ENCODE measurements around the gene SEC16A. TPM values are rescaled to one million over a fixed set of nuclear protein-coding genes. Genes with fewer than 3 reads are reported as not detected.

SEC16A gene
- total and polyA plus RNA-seq, 5 experiments from 2014 or later: 14.2 to 84.8 (median 35.8) TPM

DNA sequence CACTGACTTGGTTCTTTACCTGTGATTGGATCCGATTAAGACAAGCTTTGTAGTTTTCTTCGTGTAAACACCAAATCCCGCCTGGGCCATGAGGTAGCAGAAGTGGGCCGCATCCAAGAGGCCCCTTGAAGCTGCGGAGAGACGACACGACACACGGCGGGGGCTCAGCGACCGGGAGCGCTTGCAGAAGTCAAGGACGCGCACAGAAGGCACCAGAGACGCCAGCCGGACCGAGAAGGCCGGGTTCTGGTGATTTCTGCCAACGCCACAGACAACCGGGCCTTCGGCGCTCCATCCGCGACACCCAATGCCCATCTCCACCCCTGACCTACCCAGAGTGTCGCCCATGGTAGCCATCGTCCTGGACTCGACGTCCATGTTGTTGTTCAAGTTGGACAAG, 23.4 kb downstream of the SEC16A start:
- ATAC-seq: no peak
- H3K4me3 Mint-ChIP-seq: no peak overlapping the region
- no peaks in the 10 kb centered on the region for H3K27me3 Mint-ChIP-seq
- H3K9me3 Mint-ChIP-seq: no peaks in the 10 kb centered on the region
- no peak overlapping the region for H3K27ac Mint-ChIP-seq
- H3K4me1 Mint-ChIP-seq: peaks cover 0 to 2% (median 0%) of the 10 kb centered on the region in 4 donors
- peaks cover 0 to 93% (median 15%) of the 10 kb centered on the region in 3 donors for H3K36me3 Mint-ChIP-seq
- POLR2A ChIA-PET: no interaction called here
- no peak for DNase-seq

DNA sequence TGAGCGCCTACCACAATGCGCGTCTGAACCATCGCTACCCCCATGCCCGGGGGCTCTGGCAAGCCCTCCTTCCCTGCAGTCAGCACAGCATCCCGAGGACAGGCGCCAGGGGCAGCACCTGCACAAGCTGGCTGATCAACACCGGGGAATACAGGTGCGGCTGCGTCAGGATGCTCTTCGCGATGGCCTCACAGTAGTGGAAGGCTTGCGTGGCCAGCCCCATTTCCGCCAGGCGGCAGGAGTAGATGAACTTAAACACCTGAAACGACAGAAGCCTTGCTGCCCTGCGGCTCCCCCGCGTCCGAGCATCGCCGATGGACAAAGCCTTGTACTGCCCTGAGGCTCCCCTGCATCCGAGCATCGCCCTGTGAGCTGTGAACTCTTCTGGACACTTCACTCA, 25.5 kb downstream of the SEC16A start:
- POLR2A ChIA-PET: no interaction called here
- Mint-ChIP-seq H3K27me3 (no peaks in the 10 kb centered on the region), H3K27ac (no peak overlapping the region)

DNA sequence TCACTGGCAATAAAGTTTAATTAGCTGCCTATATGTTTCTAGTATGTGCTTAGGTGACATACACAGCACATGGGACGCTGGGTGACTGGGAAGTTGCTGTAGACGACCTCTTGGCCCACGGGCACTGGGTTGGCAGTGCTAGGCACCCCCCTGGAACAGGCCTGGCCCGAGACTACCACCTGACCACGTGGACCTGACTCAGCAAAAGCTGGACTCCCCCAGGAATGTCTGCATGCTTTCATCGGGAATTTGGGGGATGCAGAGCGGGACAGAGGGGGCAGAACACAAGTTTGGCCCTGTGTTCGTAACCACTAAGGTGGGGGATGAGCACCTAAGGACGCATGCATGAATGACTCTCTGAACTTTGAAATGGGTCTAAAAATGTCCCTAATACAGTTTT, 26.6 kb downstream of the SEC16A start:
- POLR2A ChIA-PET: no interaction called here
- no peak for DNase-seq
- ATAC-seq: no peak
- peaks cover 0 to 91% (median 22%) of the 10 kb centered on the region in 3 donors for H3K36me3 Mint-ChIP-seq
- H3K4me3 Mint-ChIP-seq: no peak overlapping the region
- H3K4me1 Mint-ChIP-seq: no peaks in the 10 kb centered on the region
- H3K27ac Mint-ChIP-seq: peak overlapping the region in 2 of 10 donors; percentile 25 to 46
- no peaks in the 10 kb centered on the region for H3K9me3 Mint-ChIP-seq
- H3K27me3 Mint-ChIP-seq: no peaks in the 10 kb centered on the region

More for the DNA sequence above, 25.5 kb downstream of the SEC16A start:
- DNase-seq: no peak
- H3K9me3 Mint-ChIP-seq: no peaks in the 10 kb centered on the region
- H3K36me3 Mint-ChIP-seq: peaks cover 0 to 91% (median 22%) of the 10 kb centered on the region in 3 donors
- peaks cover 0 to 2% (median 0%) of the 10 kb centered on the region in 4 donors for H3K4me1 Mint-ChIP-seq
- no peak for ATAC-seq
- no peak overlapping the region for H3K4me3 Mint-ChIP-seq

DNA sequence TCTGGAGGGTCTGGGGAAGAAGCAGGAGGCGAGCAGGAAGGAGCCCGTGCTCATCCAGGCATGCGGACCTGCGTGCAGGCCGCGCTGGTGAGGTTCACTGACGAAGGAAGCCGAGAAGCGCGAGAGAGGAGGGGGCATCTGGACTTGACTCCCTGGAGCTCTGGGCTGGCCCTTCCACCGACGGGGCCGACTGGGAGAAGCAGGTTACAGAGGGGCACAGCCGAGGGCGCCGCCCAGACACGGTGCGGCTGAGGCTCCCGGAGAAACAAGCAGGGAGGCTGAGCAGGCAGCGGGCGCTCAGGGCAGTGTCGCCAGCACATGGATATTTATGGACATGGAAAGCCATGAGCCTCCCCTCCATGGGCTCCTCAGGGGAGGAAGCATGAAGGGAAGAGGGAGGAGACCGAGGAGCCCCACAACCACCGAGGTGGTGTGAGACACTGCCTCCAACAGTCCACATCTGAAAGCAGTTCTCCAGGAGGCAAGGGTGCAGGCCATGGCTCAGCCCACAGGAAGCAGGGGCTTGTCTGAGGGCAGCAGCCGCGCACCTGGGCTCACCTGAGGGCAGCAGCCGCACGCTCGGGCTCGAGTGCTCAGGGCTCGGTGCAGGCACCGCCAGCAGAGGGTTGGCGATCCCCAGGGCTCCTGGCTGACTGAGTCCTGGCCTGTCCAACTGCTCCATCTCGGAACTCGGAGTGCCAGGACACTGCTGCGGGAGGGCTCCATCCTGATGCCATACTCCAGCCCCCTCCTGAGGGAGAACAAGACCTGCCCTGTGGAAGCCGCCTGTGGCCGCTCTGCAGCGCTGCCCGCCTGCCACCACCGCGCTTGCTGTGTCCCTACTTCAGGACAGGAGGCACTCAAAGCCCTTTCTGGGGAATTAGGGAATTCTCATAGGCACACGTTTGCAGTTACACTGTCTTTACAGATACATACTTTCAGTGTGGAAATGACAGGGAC, 27.5 kb downstream of the SEC16A start:
- H3K4me3 Mint-ChIP-seq: no peak overlapping the region
- POLR2A ChIA-PET: no interaction called here
- H3K4me1 Mint-ChIP-seq: no peaks in the 10 kb centered on the region
- ATAC-seq (peak in 1 of 2 donors; percentile 19), DNase-seq (no peak)
- H3K36me3 Mint-ChIP-seq: peaks cover 0 to 92% (median 22%) of the 10 kb centered on the region in 3 donors
- no peaks in the 10 kb centered on the region for H3K9me3 Mint-ChIP-seq
- H3K27me3 Mint-ChIP-seq: no peaks in the 10 kb centered on the region
- peak overlapping the region in 1 of 10 donors; percentile 16 for H3K27ac Mint-ChIP-seq

DNA sequence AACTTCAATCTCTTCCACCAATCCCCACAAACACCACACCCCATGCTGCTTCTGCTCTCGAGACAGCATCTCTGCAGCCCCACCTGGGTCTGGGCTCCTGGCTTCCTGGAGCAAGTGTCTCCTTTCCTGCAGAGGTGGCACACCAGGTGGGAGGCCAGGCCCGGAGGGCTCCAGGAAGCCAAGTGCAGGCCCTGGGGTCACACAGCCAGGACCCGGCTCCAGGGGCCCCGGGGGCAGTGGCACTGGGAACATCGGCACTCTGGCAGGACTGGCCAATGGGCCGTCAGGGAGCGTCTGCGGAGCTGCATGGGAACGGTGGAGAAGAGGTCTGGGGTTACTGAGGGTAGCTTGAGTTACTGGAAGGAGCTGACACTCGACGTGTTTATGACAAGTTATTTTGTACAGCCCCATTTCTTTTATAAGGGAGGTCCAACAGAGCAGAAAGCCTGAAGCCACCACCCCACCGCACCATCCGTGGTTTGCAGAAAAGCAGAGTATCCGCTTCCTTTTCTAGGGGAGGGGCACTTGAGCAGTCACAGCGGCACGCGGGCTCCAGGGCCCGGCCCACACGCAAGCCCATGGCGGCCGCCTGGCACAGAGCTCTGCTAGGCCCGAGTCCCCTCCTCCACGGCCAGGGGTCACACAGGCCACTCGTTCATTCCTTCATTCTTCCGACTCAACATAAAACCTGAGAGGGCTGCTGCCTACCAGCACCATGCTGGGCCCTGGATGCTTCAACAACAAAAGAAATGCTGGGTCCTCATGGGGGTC, 28.6 kb downstream of the SEC16A start:
- no peak overlapping the region for H3K4me3 Mint-ChIP-seq
- peak overlapping the region in 2 of 10 donors; percentile 16 to 24 for H3K27ac Mint-ChIP-seq
- H3K27me3 Mint-ChIP-seq: no peaks in the 10 kb centered on the region
- no peaks in the 10 kb centered on the region for H3K9me3 Mint-ChIP-seq
- DNase-seq (no peak), ATAC-seq (no peak)
- H3K36me3 Mint-ChIP-seq: peaks cover 0 to 93% (median 18%) of the 10 kb centered on the region in 3 donors
- H3K4me1 Mint-ChIP-seq: no peaks in the 10 kb centered on the region
- POLR2A ChIA-PET: no interaction called here

DNA sequence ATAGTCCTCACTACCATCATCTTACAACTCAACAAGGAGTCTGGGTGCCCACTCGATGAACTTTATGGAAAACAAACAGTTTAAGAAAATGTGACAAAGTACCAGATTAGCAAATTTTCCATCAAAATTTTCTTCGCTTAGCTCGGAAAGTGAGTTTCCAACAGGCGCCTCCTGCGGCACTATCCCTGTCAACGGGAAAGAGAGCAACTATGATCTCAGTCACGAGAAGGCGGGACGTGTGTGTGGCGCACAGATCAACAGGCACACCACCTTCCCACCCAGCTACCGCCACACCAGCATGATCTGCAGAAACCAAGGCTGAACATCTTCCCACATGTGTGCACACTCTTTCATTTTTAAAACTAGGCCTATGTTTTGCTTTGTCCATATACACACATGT, 29.5 kb downstream of the SEC16A start:
- ATAC-seq (no peak), DNase-seq (no peak)
- Mint-ChIP-seq H3K4me1 (peaks cover 0 to 1% (median 0%) of the 10 kb centered on the region in 4 donors), H3K9me3 (no peaks in the 10 kb centered on the region), H3K4me3 (no peak overlapping the region), H3K27ac (peak overlapping the region in 4 of 10 donors; percentile 7 to 54 (median 16)), H3K27me3 (no peaks in the 10 kb centered on the region), H3K36me3 (peaks cover 0 to 93% (median 12%) of the 10 kb centered on the region in 3 donors)
- POLR2A ChIA-PET: no interaction called here

DNA sequence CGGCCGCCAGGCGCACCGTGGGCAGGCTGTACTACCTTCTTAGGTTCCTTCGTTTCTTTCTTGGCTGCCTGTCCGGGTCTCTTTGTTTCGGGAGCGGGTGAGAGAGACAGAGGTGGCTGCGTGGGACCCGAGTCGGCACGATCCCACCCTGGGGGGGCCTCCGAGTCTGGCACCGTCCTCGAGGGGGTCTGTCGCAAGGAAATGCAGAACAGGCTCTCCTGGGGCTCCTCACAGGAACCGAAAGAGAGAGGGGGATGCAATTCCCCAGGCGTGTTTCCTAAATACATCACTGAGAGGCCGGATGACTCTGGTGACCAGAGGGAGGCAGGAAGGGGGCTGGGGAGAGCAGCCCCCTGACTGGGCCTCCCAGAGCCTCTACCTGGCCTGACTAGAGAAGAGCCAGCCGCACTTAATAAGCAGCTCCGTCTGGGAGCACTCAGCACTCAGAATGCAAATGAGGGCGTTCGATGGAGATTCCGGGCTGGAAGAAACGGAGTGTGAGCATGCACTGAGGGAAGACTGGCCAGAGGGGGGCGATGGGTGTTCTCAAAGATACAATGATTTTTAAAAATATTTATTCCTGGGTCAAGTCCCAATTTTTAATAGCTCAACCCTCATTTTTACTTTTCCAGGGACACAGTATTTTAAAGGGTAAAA, 31.5 kb downstream of the SEC16A start:
- ATAC-seq (no peak), DNase-seq (no peak)
- POLR2A ChIA-PET: no interaction called here
- peak overlapping the region in 1 of 10 donors; percentile 25 for H3K27ac Mint-ChIP-seq
- no peaks in the 10 kb centered on the region for H3K9me3 Mint-ChIP-seq
- no peaks in the 10 kb centered on the region for H3K27me3 Mint-ChIP-seq
- peaks cover 0 to 91% (median 21%) of the 10 kb centered on the region in 3 donors for H3K36me3 Mint-ChIP-seq
- H3K4me3 Mint-ChIP-seq: no peak overlapping the region
- H3K4me1 Mint-ChIP-seq: peaks cover 0 to 6% (median 0%) of the 10 kb centered on the region in 4 donors

DNA sequence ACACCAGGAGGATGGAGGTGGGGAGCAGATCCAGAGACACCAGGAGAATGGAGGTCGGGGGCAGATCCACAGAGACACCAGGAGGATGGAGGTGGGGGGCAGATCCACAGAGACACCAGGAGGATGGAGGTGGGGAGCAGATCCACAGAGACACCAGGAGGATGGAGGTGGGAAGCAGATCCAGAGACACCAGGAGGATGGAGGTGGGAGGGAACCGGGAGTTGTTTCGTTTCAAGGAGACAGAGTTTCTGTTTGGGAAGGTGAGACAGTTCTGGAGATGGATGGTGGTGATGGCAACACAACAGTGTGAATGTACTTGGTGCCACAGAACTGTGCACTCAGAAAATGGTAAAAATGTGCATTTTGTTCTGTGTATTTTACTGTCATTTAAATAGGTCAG, 34.2 kb downstream of the SEC16A start:
- ATAC-seq: no peak
- Mint-ChIP-seq H3K27ac (no peak overlapping the region), H3K4me3 (no peak overlapping the region), H3K9me3 (no peaks in the 10 kb centered on the region), H3K4me1 (peaks cover 0 to 6% (median 0%) of the 10 kb centered on the region in 4 donors), H3K27me3 (no peaks in the 10 kb centered on the region), H3K36me3 (peaks cover 0 to 93% (median 20%) of the 10 kb centered on the region in 3 donors)
- POLR2A ChIA-PET: no interaction called here
- no peak for DNase-seq

DNA sequence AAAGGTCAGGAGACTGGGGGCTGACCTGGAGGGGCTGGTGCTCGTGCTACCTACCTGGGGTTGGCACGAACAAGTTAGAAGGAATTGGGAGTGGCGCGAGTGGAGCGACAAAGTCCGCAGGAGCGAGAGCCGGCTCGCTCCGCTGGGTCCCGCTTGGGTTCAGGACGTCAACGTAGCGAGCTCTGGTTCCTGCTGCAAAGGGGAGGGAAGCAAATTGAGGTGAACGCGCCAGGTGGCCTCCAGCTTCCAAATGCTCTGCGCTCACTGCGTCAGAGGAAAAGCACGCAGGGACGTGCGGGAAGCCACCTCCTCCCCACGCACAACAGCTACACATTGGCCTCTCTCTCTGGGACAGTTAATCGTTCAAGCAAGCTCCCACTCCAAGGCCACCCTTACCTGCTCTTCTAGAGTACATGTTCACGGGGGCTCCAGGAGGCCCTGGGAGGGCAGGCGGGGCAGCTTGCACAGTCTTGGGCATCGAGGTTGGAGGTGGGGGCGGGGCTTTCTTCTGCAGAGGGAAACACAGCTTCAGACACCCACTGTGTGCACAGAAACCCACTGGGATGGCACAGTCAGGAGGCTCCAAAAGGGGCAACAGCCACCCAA, 35.6 kb downstream of the SEC16A start:
- no peak overlapping the region for H3K4me3 Mint-ChIP-seq
- POLR2A ChIA-PET: interaction anchor here (0.7 kb wide), 1 partner anchor 18 kb away, joined by 3 read pairs; no protein-coding TSS in a partner anchor
- peaks cover 0 to 6% (median 0%) of the 10 kb centered on the region in 4 donors for H3K4me1 Mint-ChIP-seq
- H3K27me3 Mint-ChIP-seq: no peaks in the 10 kb centered on the region
- no peak for DNase-seq
- ATAC-seq: no peak
- peaks cover 0 to 94% (median 14%) of the 10 kb centered on the region in 3 donors for H3K36me3 Mint-ChIP-seq
- no peaks in the 10 kb centered on the region for H3K9me3 Mint-ChIP-seq
- peak overlapping the region in 1 of 10 donors; percentile 19 for H3K27ac Mint-ChIP-seq

DNA sequence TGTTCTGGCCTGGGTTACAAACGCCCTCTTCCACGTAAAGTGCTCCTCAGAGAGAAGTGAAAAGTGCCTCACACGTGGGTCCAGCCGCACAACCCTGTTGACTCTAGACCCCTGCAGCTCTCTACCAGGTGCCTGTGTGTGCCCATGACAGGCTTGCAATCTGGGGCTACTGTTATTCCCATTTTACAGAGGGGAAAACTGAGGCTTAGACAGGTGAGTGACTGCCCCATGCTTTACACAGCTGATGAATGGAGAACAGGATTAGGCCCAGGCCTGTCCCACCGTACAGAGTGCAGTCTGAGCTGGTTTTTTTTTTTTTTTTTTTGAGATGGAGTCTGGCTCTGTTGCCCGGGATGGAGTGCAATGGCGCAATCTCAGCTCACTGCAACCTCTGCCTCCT, 37.0 kb downstream of the SEC16A start:
- POLR2A ChIA-PET: no interaction called here
- no peak for DNase-seq

DNA sequence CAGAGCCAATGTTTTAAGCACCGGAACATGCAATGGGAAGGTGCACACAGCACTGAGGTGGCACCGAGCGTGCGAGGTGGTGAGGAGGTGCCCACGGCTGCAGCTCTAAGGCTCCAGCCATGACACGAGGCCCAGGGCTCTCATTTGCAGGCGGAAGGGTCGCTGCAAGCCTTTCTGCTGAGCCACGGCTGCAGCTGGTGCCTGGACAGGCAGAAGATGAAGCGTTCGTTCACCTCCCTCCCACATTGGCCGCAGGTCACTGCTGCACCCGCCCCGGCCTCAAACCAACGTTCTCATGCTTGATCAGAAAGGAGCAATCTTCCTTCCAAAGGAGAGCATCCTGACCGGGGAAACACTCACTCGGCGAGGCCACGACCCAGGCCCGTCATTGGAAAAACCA, 38.7 kb downstream of the SEC16A start:
- no peak for ATAC-seq
- DNase-seq: no peak
- Mint-ChIP-seq H3K27me3 (no peaks in the 10 kb centered on the region), H3K4me3 (peak overlapping the region in 1 of 10 donors; percentile 10), H3K27ac (no peak overlapping the region), H3K9me3 (no peaks in the 10 kb centered on the region), H3K36me3 (peaks cover 0 to 73% (median 13%) of the 10 kb centered on the region in 3 donors), H3K4me1 (peaks cover 0 to 6% (median 2%) of the 10 kb centered on the region in 4 donors)
- POLR2A ChIA-PET: interaction anchor here (1.0 kb wide), 1 partner anchor 36 kb away, joined by 3 read pairs; no protein-coding TSS in a partner anchor

More for the DNA sequence above, 37.0 kb downstream of the SEC16A start:
- Mint-ChIP-seq H3K9me3 (no peaks in the 10 kb centered on the region), H3K36me3 (peaks cover 0 to 89% (median 16%) of the 10 kb centered on the region in 3 donors), H3K4me1 (peaks cover 0 to 6% (median 0%) of the 10 kb centered on the region in 4 donors), H3K27me3 (no peaks in the 10 kb centered on the region), H3K27ac (no peak overlapping the region), H3K4me3 (no peak overlapping the region)
- no peak for ATAC-seq

DNA sequence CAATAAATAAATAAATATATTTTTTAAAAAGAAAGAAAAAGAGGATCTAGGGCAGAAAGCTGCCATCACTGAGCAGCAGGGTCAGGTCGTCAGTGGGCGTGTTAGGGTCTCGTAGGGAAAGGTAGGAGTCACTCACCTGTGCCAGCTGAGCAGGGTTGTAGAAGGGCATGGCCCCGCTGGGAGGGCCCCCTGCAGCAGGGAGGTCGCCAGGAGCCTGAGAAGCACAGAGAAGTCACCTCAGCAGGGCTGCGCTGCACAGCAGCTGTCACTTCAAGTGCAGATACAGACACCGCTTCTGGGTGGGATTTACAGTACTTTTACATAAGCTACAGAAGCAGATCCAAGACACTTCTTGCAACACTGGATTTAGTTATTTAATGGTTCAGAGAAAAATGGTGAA, 39.2 kb downstream of the SEC16A start:
- no peak for ATAC-seq
- Mint-ChIP-seq H3K9me3 (no peaks in the 10 kb centered on the region), H3K27ac (no peak overlapping the region), H3K36me3 (peaks cover 0 to 69% (median 13%) of the 10 kb centered on the region in 3 donors), H3K4me3 (no peak overlapping the region), H3K4me1 (peaks cover 0 to 6% (median 2%) of the 10 kb centered on the region in 4 donors), H3K27me3 (no peaks in the 10 kb centered on the region)
- POLR2A ChIA-PET: interaction anchor here (1.0 kb wide), 1 partner anchor 35 kb away, joined by 3 read pairs; no protein-coding TSS in a partner anchor
- no peak for DNase-seq
